Ascending aorta (tissue), 2 donors: ENCODE data around the gene THOC6. TPM values are rescaled to one million over a fixed set of nuclear protein-coding genes. Genes with fewer than 3 reads are reported as not detected.

Experiments used
- DNase-seq, 2 donors: peaks; one replicate each; pipeline ENCODE4 v3.0.0-alpha.2; 2019; ENCODE audit warnings: low spot score in 2 of 2
- H3K27ac ChIP-seq, 2 donors: fragments of 200-600 bp; sonication (generic); one replicate each; pipeline ENCODE4 v1.5.1; 2016 to 2017; ENCODE audit warnings: mild to moderate bottlenecking in 1 of 2
- H3K27me3 ChIP-seq: fragments of 200-600 bp; sonication (generic); one replicate; pipeline ENCODE4 v1.5.1; 2017
- H3K36me3 ChIP-seq, 2 donors: fragments of 200-600 bp; sonication (generic); one replicate each; pipeline ENCODE4 v1.5.1; 2016
- H3K4me1 ChIP-seq, 2 donors: fragments of 200-600 bp; sonication (generic); one replicate each; pipeline ENCODE4 v1.5.1; 2016 to 2017; ENCODE audit warnings: mild to moderate bottlenecking in 1 of 2
- H3K4me3 ChIP-seq, 2 donors: fragments of 200-600 bp; sonication (generic); one replicate each; pipeline ENCODE4 v1.5.1; 2016 to 2017; ENCODE audit warnings: mild to moderate bottlenecking in 1 of 2
- H3K9me3 ChIP-seq, 2 donors: fragments of 200-600 bp; sonication (generic); one replicate each; pipeline ENCODE4 v1.5.1; 2016
- intact Hi-C: fragments of 100-400 bp; cut with DNase I; formaldehyde crosslinking; loops from one replicate; pipeline ENCODE4 v1.15.1; 2023
- total RNA-seq: library from RNA; depleted of rRNA; stranded (reverse); fragments of >200 nt; gene quantifications from one replicate; pipeline ENCODE4 v1.1.0, GENCODE V29; 2016
- TF ChIP-seq, protein P1 (sequence below), 3 experiments: fragments of 200-600 bp in 2 of 3; fragments of 450-650 bp in 1 of 3; sonication (generic) in 2 of 3; IDR thresholded peaks; one replicate each; pipeline ENCODE4 v1.5.1; 2016 to 2019; ENCODE audit warnings: antibody characterized with exemption in 3 of 3, mild to moderate bottlenecking in 1 of 3, moderate library complexity in 1 of 3

THOC6 gene
- 32.6 TPM for total RNA-seq

DNA sequence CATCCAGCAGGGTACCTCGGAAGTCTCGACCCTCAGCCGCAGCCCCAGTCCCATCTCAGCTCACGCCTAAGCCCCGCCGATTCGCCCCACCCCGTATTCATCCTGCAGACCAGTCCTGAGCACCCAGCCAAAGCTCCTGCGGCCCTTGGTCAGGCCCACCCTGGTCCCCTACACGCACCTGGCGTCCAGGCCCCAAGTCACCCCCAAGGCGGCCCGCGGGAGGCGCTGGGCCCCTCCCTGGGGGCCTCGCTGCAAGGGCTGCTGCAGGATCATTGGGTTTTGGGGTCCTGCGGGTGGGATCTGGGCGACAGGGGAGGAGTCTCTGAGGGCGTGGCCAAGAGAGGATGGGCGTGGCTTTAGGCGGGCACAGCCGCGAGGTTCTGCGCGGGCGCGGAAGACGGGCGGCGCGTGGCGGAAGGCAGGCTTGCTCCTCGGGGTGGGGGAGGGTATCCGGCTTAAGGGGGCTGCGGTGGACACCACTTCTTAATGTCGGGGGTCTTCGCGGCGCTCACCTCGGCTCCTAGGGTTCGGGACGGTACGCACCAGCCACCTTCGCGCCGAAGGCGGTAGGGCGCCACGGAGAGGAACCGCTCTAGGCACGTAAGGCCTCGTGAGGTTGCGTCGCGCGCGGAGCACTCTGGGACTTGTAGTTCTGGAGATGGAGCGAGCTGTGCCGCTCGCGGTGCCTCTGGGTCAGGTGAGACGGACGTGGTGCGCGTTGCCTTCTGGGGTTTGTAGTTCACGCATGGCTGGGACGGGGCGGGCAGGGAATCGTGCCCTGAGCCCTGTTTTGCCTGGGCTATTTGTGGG is at the start of gene THOC6, which contains the start of gene HCFC1R1:
Gene THOC6 (plus strand): TSS at position 367 of the 810 bp plus-strand sequence. CDS start 292 bp downstream, at position 659.
Gene HCFC1R1 (minus strand): TSS at position 274 of the 810 bp plus-strand sequence. CDS start 1 bp downstream, at position 273.
- intact Hi-C loops: loop anchor here (2.0 to 10.0 kb wide), 8 partner anchors 119 to 1412 kb away; partner anchors contain the start of genes BRICD5, CEMP1, CRAMP1 and IFT140
- Histone ChIP-seq H3K4me3 (peak within 1 kb of the TSS; percentile 93 to 95), H3K27me3 (no peaks in the 10 kb centered on the region), H3K36me3 (peaks cover 18 to 20% of the 10 kb centered on the region in 2 donors), H3K9me3 (no peaks in the 10 kb centered on the region), H3K27ac (peak within 1 kb of the TSS; percentile 98 to 100), H3K4me1 (peaks cover 9 to 30% of the 10 kb centered on the region in 2 donors)
- peak; percentile 91 to 99 for DNase-seq
- TF ChIP-seq, protein P1, sequence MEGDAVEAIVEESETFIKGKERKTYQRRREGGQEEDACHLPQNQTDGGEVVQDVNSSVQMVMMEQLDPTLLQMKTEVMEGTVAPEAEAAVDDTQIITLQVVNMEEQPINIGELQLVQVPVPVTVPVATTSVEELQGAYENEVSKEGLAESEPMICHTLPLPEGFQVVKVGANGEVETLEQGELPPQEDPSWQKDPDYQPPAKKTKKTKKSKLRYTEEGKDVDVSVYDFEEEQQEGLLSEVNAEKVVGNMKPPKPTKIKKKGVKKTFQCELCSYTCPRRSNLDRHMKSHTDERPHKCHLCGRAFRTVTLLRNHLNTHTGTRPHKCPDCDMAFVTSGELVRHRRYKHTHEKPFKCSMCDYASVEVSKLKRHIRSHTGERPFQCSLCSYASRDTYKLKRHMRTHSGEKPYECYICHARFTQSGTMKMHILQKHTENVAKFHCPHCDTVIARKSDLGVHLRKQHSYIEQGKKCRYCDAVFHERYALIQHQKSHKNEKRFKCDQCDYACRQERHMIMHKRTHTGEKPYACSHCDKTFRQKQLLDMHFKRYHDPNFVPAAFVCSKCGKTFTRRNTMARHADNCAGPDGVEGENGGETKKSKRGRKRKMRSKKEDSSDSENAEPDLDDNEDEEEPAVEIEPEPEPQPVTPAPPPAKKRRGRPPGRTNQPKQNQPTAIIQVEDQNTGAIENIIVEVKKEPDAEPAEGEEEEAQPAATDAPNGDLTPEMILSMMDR (IDR thresholded peaks at IDR 0.05): no peak

DNA sequence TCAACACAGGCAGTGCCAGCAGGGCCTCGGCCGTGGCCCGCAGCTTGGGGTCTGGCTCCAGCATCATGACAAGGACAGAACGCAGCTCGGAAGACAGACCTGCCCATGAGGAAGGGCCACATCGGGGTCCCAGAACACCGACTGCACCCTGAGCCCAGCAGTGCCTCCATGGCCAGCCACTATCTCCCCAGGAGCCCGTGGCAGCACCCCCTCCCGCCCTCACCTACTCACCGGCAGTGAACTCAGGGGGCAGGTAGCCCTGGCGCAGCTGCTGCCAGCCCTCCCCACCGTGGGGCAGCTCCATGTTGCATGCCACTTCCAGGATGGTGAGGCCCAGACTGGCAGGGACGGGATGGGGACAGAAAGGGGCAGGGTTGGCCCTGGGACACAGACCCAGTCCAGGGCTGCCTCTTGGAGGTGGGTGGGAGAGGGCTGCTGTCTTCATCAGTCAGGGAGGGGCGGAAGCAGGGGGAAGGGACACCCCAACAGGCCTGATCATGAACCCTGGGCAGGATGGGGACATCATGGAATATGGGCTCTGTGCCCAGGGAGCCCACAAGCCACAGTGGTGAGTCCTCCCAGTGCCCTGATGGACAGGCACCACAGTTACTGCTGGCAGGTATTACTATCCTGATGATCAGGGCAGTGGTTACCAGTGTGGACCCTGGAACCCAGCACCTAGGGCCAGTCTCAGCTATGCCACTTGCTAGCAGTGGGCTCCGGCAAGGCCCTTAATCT is 49.3 kb upstream of the THOC6 start:
- Histone ChIP-seq H3K27me3 (no peaks in the 10 kb centered on the region), H3K27ac (no peak overlapping the region), H3K9me3 (no peaks in the 10 kb centered on the region), H3K4me3 (no peak overlapping the region), H3K36me3 (no peaks in the 10 kb centered on the region), H3K4me1 (peaks cover 2 to 9% of the 10 kb centered on the region in 2 donors)
- intact Hi-C loops: no loop called here
- DNase-seq: no peak
- TF ChIP-seq, protein P1 (IDR thresholded peaks at IDR 0.05): no peak

DNA sequence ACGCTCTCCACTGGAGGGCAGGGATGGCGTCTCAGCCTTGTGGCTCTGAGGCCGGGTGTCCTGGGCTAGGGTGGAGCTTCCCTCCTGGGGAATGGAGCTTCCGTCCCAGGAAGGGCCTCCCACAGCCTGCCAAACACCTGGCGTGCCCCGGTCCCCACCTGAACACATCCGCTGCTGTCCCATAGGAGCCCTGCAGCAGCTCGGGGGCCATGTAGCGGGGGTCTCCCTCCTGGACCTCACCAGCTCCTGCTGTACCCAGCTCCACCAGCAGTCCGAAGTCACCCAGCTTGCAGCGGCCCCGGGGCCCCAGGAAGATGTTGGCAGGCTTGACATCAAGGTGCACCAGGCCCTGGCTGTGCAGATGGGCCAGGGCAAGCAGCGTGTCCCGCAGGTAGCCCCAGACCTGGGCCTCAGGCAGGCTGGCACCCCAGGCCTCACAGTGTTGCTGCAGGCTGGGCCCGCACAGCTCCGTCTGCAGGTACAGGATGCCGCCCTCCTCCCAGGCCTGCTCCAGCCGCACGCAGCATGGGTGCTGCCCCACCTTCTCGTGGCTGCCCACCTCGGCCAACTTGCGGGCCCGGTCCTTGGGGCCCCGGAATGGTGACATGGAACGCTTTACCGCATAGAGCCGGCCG is 48.6 kb upstream of the THOC6 start:
- DNase-seq: no peak
- Histone ChIP-seq H3K4me3 (no peak overlapping the region), H3K4me1 (peaks cover 5 to 7% of the 10 kb centered on the region in 2 donors), H3K36me3 (no peaks in the 10 kb centered on the region), H3K9me3 (no peaks in the 10 kb centered on the region), H3K27ac (no peak overlapping the region), H3K27me3 (no peaks in the 10 kb centered on the region)
- TF ChIP-seq, protein P1 (IDR thresholded peaks at IDR 0.05): no peak
- intact Hi-C loops: no loop called here

DNA sequence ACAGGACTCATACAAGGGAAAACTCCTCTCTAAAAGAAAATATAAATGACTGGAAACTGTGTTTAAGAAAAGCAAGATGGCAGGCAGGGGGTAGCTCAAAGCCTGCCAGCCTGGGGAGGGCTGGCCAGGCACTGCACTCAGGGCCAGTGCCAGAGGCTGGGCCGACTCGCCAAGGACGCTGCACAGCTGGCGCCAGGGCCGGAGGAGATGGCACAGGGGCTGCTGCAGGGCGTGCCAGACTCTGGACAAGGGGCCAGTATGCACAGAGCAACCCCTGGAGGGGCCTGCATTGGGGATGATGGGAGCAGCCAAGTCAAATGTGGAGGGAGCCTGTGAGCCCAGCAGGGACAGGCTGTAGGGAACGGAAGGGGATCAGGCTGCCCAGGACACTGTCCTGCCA is 47.6 kb upstream of the THOC6 start:
- no peaks in the 10 kb centered on the region for H3K27me3 ChIP-seq
- TF ChIP-seq, protein P1 (IDR thresholded peaks at IDR 0.05): no peak
- no peak overlapping the region for H3K27ac ChIP-seq
- peaks cover 5 to 12% of the 10 kb centered on the region in 2 donors for H3K4me1 ChIP-seq
- H3K9me3 ChIP-seq: no peaks in the 10 kb centered on the region
- no peaks in the 10 kb centered on the region for H3K36me3 ChIP-seq
- intact Hi-C loops: no loop called here
- no peak overlapping the region for H3K4me3 ChIP-seq
- DNase-seq: no peak

DNA sequence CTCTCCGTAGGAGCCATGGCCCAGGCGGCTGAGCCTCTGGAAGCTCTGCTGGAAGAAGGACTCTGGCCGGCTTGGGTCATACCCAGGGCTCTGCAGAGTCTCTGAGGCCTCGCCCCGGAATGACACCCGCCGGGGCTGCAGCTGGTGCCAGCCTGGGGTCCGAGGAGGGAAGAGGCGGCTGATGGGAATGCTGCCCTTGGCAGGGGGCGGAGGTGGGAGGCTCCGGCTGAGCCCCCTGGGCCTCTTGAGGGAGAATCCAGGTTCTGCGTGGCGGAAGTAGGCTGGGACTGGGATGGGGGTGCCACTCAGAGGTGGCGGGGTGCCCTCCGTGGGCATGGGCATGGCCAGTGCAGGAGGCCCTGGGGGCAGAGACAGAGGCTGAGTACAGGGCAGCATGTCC is 47.2 kb upstream of the THOC6 start:
- no peaks in the 10 kb centered on the region for H3K9me3 ChIP-seq
- no peaks in the 10 kb centered on the region for H3K36me3 ChIP-seq
- DNase-seq: no peak
- TF ChIP-seq, protein P1 (IDR thresholded peaks at IDR 0.05): no peak
- H3K4me1 ChIP-seq: peaks cover 5 to 12% of the 10 kb centered on the region in 2 donors
- intact Hi-C loops: no loop called here
- no peak overlapping the region for H3K4me3 ChIP-seq
- no peaks in the 10 kb centered on the region for H3K27me3 ChIP-seq
- H3K27ac ChIP-seq: no peak overlapping the region
